Vagina (tissue), 2 donors: Measurements from ENCODE around the gene TGFA.

Experiments used
- CTCF ChIP-seq, 3 experiments: fragments of 450-650 bp in 2 of 3; fragments of 200-600 bp in 1 of 3; sonication (generic) in 1 of 3; IDR thresholded peaks; one replicate each; pipeline ENCODE4 v1.5.1; 2017 to 2019; ENCODE audit warnings: antibody characterized with exemption in 3 of 3, mild to moderate bottlenecking in 2 of 3, moderate library complexity in 2 of 3
- POLR2AphosphoS5 ChIP-seq, 2 donors: sonication (generic); formaldehyde crosslinking; IDR thresholded peaks; one replicate each; pipeline ENCODE4 v1.9.0; 2017; ENCODE audit warnings: antibody characterized with exemption in 2 of 2, mild to moderate bottlenecking in 2 of 2, low read depth in 1 of 2; ENCODE audit not compliant: insufficient read depth in 1 of 2

- TF ChIP-seq CTCF (IDR thresholded peaks at IDR 0.05), result peak in 2 of 3 experiments; percentile 44 to 46
- TF ChIP-seq POLR2AphosphoS5 (IDR thresholded peaks at IDR 0.05; ENCODE audit: insufficient read depth in 1 of 2, low read depth in 1 of 2), result peak in 1 of 2 donors; percentile 64
These were observed at the start of gene TGFA for GRCh38 chr2:70553584-70554337.
